HG02852 (cell line): ENCODE results near the gene RNF19B.

ENCODE experiments used
- ATAC-seq: cut with Tn5 transposase; IDR thresholded peaks from one replicate; pipeline ENCODE4 v1.9.1; 2021; ENCODE audit warnings: mild to moderate bottlenecking, moderate library complexity; ENCODE audit not compliant: unreplicated experiment

The RNF19B gene

DNA sequence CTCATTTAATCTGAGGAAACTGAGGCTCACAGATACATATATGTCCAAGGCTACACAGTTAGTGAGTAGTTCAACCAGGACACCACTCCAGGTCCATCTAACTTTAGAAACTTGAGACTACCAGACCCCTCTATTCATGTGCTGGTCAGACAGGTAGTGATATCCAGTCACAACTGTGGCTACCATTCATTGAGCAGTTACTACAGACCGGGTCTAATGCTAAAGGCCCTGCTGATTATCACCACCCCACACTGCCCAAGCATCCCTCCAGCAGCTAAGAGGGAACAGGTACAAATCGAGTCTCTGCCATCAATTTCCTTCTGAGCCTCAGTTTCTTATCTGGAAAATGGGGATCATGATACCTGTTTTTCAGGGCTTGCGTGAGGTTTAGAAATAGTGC, 73.0 kb downstream of the RNF19B start:
- ATAC-seq: no peak

DNA sequence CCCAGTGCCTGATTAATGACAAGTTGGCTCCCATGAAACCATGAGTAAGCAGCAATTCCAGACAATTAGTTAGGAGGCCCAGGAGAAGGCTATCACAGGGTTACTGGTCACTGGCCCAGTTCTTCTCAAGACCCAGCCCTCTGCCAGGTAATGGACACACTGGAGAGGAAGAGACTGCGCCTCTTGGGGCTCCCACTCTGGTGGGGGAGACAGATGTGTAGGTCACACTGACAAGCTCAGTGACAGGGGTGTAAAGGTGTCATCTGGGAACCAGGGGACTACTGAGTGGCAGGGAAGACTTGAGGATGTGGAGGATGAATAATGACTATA, 73.4 kb downstream of the RNF19B start:
- no peak for ATAC-seq

DNA sequence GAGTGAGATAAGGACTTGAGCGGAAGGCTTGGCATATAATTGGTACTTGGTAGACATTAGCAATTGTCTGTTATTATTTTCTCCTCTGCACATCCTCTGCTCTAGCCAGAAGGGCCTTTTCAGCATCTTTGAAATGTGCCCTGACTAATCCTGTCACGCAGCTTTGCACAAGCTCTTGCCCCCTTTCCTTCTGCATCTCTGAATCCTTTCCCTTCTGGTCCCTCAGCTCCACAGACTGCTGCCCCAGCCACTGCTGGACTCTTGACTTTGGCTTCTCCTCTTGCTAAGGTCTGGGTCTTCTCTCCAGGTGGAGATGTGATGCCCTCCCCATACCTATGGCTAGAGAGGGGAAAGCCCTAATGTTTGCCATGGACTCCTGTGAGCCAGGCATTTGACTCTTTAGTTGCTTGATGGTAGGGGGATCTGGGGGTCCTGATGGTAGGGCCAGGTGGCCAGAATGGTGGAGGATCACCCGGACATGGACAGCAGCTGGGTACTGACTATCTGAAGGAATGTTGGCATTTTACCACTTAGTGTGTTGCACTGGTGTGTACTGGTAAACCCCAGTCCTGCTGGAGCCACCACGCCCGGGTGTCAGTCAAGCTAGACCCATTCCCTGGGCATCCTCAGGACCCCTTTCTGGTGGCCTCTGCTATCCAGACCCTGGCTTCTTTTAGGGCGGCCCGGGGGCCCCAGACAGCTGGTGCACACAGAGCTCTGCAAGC, 73.9 kb downstream of the RNF19B start:
- no peak for ATAC-seq

DNA sequence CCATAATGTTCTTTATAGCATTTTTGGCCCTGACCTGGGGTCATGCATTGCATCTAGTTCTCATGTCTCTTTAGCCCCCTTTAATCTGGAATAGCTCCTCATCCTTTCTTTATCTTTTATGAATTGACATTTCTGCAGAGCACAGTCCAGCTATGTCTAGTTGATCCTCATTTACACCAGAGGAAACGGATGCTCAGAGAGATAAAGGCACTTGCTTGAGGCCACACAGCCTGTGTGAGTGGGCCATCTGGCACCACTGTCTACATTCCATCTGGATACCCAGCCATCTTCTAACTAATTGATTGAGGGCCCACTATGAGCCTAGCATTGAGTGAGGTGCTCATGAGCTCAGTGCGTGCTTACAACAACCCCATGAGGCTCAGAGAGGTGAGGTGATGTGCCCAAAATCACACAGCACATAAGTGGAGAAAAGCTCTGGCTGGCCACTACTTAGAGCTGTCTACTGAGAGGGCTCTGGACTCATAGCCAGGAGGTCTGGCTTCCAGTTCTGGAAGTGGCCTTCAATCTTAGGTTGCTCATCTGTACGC, 74.8 kb downstream of the RNF19B start:
- ATAC-seq: no peak

DNA sequence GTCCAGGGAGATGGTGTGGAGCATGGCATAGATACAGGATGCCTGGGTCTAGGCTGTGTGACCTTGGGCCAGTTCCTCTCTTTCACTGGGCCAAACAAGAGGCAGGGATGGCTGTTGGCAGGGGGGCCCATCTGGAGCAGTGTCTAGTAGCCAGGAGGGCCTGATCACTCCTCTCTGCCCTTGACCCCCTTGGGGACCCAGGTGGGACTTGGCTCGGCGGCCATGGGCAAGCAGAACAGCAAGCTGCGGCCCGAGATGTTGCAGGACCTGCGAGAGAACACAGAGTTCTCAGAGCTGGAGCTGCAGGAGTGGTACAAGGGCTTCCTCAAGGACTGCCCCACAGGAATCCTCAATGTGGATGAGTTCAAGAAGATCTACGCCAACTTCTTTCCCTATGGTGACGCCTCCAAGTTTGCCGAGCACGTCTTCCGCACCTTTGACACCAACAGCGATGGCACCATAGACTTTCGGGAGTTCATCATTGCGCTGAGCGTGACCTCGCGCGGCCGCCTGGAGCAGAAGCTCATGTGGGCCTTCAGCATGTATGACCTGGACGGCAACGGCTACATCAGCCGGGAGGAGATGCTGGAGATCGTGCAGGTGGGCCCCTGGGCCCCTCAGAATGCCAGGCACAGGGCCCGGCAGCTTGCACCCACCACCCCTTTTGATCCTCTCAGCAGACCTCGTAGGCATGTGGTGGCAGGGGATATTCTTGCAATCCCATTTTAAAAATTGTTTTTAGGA, 75.8 kb downstream of the RNF19B start:
- no peak for ATAC-seq

DNA sequence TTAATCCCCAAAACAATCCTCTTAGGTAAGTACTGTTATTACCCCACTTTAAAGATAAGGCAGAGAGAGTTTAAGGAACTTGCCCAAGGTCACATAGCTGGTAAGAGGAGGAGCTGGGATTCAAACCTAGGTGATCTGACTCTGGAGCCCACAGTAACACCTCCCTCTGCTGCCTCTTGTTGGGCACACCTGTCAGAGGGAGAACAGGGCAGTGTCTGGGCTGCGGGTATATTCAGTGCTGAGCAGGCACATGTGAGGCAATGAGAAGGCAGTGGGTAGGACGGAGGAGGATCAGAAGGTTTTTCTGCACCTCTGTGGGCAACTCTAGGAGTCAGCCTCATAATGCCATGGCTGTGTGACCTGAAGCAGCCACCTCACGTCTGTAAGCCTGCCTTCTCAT, 76.5 kb downstream of the RNF19B start:
- no peak for ATAC-seq

DNA sequence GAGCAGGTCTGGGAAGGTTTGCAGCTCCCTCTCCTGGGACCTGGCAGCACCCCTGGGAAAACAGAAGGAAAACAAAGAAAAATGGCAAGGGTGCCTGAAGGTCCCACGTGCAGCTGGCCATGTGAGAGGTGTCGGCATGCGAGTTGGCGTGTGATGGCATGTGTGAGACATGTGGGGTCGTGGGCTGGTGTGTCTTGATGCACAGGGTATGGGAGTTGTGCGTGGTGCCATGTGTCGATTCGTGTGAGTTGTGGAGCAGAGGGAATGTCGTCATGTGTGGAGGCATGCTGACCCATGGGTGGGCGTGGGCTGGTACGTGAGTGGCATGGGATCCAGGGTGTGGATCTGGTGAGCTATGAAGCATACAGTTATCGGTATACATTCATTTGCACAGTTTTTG, 77.0 kb downstream of the RNF19B start:
- ATAC-seq: no peak

DNA sequence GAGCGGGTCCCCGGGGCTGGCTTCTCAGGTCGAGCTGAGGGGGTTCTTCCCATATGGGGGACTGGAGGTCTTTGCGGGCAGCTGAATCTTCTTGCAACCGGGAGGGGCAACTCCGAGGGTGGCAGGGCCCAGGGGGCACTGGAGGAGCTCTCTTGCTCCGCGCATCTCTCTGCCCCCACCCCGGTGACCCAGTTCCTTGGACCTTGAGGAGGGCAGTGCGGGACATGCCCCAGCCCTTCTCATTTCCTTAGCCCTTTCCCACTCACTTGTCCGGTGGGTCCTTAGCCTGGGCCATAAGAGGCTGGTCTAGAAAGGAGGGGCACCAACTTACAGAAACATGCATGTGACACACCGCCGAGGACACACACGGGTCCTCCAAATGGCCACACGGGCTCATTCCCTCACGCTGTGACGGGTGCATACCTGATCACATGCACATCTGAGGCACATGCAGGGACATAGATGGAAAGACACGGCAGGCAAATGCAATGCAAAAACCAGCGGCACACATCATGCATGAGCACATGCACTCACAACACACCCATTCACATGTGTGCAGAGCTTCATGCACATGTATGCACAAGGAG, 77.7 kb downstream of the RNF19B start:
- no peak for ATAC-seq
